ENCODE measurements around the gene UBL7. TPM values are rescaled to one million over a fixed set of nuclear protein-coding genes. Genes with fewer than 3 reads are reported as not detected.

The UBL7 gene
- total RNA-seq, 1 donor from 2014 or later = 65.2 TPM

GRCh38 chr15:74421302-74422245 is 39.4 kb downstream of the UBL7 start:
- H3K27me3 ChIP-seq (ENCODE audit: control insufficient read depth, insufficient read depth, low read length) = no peaks in the 10 kb centered on the region

GRCh38 chr15:74420193-74420905 is 40.6 kb downstream of the UBL7 start:
- Histone ChIP-seq H3K36me3 (ENCODE audit: control insufficient read depth, insufficient read depth, low read length) (peaks cover 2% of the 10 kb centered on the region), H3K27me3 (ENCODE audit: control insufficient read depth, insufficient read depth, low read length) (no peaks in the 10 kb centered on the region), H3K4me3 (ENCODE audit: low read depth, low read length) (no peak overlapping the region)
- no peak for TF ChIP-seq CTCF (IDR thresholded peaks at IDR 0.05; ENCODE audit: insufficient read depth, low read length, poor library complexity, severe bottlenecking)
- no peak for DNase-seq (ENCODE audit: low read depth)

More at GRCh38 chr15:74421302-74422245, 39.4 kb downstream of the UBL7 start:
- Histone ChIP-seq H3K36me3 (ENCODE audit: control insufficient read depth, insufficient read depth, low read length) (peaks cover 2% of the 10 kb centered on the region), H3K4me3 (ENCODE audit: low read depth, low read length) (no peak overlapping the region)
- no peak for TF ChIP-seq CTCF (IDR thresholded peaks at IDR 0.05; ENCODE audit: insufficient read depth, low read length, poor library complexity, severe bottlenecking)
- DNase-seq (ENCODE audit: low read depth) = no peak

GRCh38 chr15:74419432-74419831 is 41.5 kb downstream of the UBL7 start:
- no peak for DNase-seq (ENCODE audit: low read depth)
- no peak for TF ChIP-seq CTCF (IDR thresholded peaks at IDR 0.05; ENCODE audit: insufficient read depth, low read length, poor library complexity, severe bottlenecking)
- Histone ChIP-seq H3K27me3 (ENCODE audit: control insufficient read depth, insufficient read depth, low read length) (no peaks in the 10 kb centered on the region), H3K36me3 (ENCODE audit: control insufficient read depth, insufficient read depth, low read length) (peaks cover 2% of the 10 kb centered on the region), H3K4me3 (ENCODE audit: low read depth, low read length) (no peak overlapping the region)

- TF ChIP-seq CTCF (IDR thresholded peaks at IDR 0.05; ENCODE audit: insufficient read depth, low read length, poor library complexity, severe bottlenecking) = no peak
- DNase-seq (ENCODE audit: low read depth) = no peak
These were observed 42.2 kb downstream of the UBL7 start for GRCh38 chr15:74418575-74419338.

GRCh38 chr15:74417670-74418069 is 43.3 kb downstream of the UBL7 start:
- TF ChIP-seq CTCF (IDR thresholded peaks at IDR 0.05; ENCODE audit: insufficient read depth, low read length, poor library complexity, severe bottlenecking) = no peak
- Histone ChIP-seq H3K36me3 (ENCODE audit: control insufficient read depth, insufficient read depth, low read length) (peaks cover 2% of the 10 kb centered on the region), H3K4me3 (ENCODE audit: low read depth, low read length) (no peak overlapping the region), H3K27me3 (ENCODE audit: control insufficient read depth, insufficient read depth, low read length) (no peaks in the 10 kb centered on the region)
- DNase-seq (ENCODE audit: low read depth) = no peak

More at GRCh38 chr15:74418575-74419338, 42.2 kb downstream of the UBL7 start:
- peaks cover 2% of the 10 kb centered on the region for H3K36me3 ChIP-seq (ENCODE audit: control insufficient read depth, insufficient read depth, low read length)
- no peaks in the 10 kb centered on the region for H3K27me3 ChIP-seq (ENCODE audit: control insufficient read depth, insufficient read depth, low read length)
- no peak overlapping the region for H3K4me3 ChIP-seq (ENCODE audit: low read depth, low read length)

All from kidney epithelial cell (primary cell).